Esophagus muscularis mucosa (tissue), 3 donors: Measurements from ENCODE around the gene MUSTN1.

Experiments
- CTCF ChIP-seq, 3 experiments: fragments of 200-600 bp in 2 of 3; fragments of 450-650 bp in 1 of 3; sonication (generic) in 2 of 3; IDR thresholded peaks; one replicate each; pipeline ENCODE4 v1.5.1; 2017 to 2019; ENCODE audit warnings: antibody characterized with exemption in 3 of 3, mild to moderate bottlenecking in 2 of 3, moderate library complexity in 1 of 3
- POLR2A ChIP-seq: fragments of 450-650 bp; IDR thresholded peaks from one replicate; pipeline ENCODE4 v1.6.1; 2017; ENCODE audit warnings: antibody characterized with exemption, moderate library complexity, mild to moderate bottlenecking, low read depth
- POLR2AphosphoS5 ChIP-seq, 2 donors: sonication (generic); formaldehyde crosslinking; IDR thresholded peaks; one replicate each; pipeline ENCODE4 v1.6.1; 2017; ENCODE audit warnings: antibody characterized with exemption in 2 of 2

GRCh38 chr3:52846432-52846965 is 11.7 kb upstream of the MUSTN1 start:
- no peak for TF ChIP-seq CTCF (IDR thresholded peaks at IDR 0.05)
- TF ChIP-seq POLR2A: no peak
- TF ChIP-seq POLR2AphosphoS5 (IDR thresholded peaks at IDR 0.05): peak; percentile 11 to 13
